CD4-positive, alpha-beta T cell (primary cell): ENCODE results near the gene FBXO4. TPM values are rescaled to one million over a fixed set of nuclear protein-coding genes. Genes with fewer than 3 reads are reported as not detected.

Source experiments
- ATAC-seq: fragments of 200-7000 bp; cut with Tn5 transposase; one replicate; pipeline ENCODE4 v1.10.0; 2022; ENCODE audit warnings: mild to moderate bottlenecking; ENCODE audit not compliant: poor library complexity
- CTCF ChIA-PET: fragments of 350-600 bp; sonication (Branson Sonifier 250); formaldehyde crosslinking; loops from one replicate; lab custom pipeline; 2021; ENCODE audit warnings: antibody characterized with exemption, inconsistent platforms; lab: Charles Lee
- POLR2A ChIA-PET: fragments of 350-600 bp; sonication (Branson Sonifier 250); formaldehyde crosslinking; loops from one replicate; lab custom pipeline; 2021; ENCODE audit warnings: antibody characterized with exemption, inconsistent platforms; lab: Charles Lee
- DNase-seq, 14 experiments: peaks; one replicate each; pipeline ENCODE4 v3.0.0-alpha.2; 2013 to 2020; ENCODE audit warnings: mixed read lengths in 2 of 14
- H3K27ac ChIP-seq, 2 donors: one replicate each; pipeline versions ENCODE4 v1.5.1 to v1.7.0; 2013; ENCODE audit warnings: low read length in 2 of 2, low read depth in 1 of 2, mild to moderate bottlenecking in 1 of 2
- H3K27me3 ChIP-seq, 2 experiments: 1 replicate in 1 of 2; 2 replicates in 1 of 2; pipeline versions ENCODE4 v1.6.1 to v1.7.0; 2013; ENCODE audit warnings: low read length in 2 of 2, control low read depth in 1 of 2, mild to moderate bottlenecking in 1 of 2, moderate library complexity in 1 of 2; ENCODE audit not compliant: insufficient read depth in 2 of 2, control insufficient read depth in 1 of 2
- H3K36me3 ChIP-seq: one replicate; pipeline ENCODE4 v1.6.1; 2013; ENCODE audit warnings: low read length, control low read depth; ENCODE audit not compliant: insufficient read depth
- H3K4me1 ChIP-seq: one replicate; pipeline ENCODE4 v1.6.1; 2013; ENCODE audit warnings: low read length, control low read depth; ENCODE audit not compliant: insufficient read depth
- H3K4me3 ChIP-seq: one replicate; pipeline ENCODE4 v1.5.1; 2013; ENCODE audit warnings: mild to moderate bottlenecking, low read length, moderate library complexity
- H3K9me3 ChIP-seq, 2 experiments: 1 replicate in 1 of 2; 2 replicates in 1 of 2; pipeline versions ENCODE4 v1.6.1 to v1.7.0; 2013; ENCODE audit warnings: low read length in 2 of 2, mild to moderate bottlenecking in 2 of 2, control low read depth in 1 of 2, moderate library complexity in 1 of 2; ENCODE audit not compliant: control insufficient read depth in 1 of 2, insufficient read depth in 1 of 2
- H3K27ac Mint-ChIP-seq: one replicate; pipeline ENCODE4 v1.8.0; 2020; ENCODE audit warnings: mixed read lengths
- H3K27me3 Mint-ChIP-seq: one replicate; pipeline ENCODE4 v1.8.0; 2021; ENCODE audit warnings: mixed read lengths
- H3K36me3 Mint-ChIP-seq: one replicate; pipeline ENCODE4 v1.8.0; 2021; ENCODE audit warnings: low read depth, mixed read lengths
- H3K4me1 Mint-ChIP-seq: one replicate; pipeline ENCODE4 v1.8.0; 2021; ENCODE audit warnings: low read depth, mixed read lengths
- H3K4me3 Mint-ChIP-seq: one replicate; pipeline ENCODE4 v1.8.0; 2020; ENCODE audit warnings: mild to moderate bottlenecking, mixed read lengths
- H3K9me3 Mint-ChIP-seq: one replicate; pipeline ENCODE4 v1.8.0; 2020; ENCODE audit warnings: mixed read lengths
- CTCF ChIP-seq: fragments of 200-600 bp; IDR thresholded peaks from one replicate; pipeline ENCODE4 v1.8.0; 2022; ENCODE audit warnings: antibody characterized with exemption, mild to moderate bottlenecking
- intact Hi-C, 2 experiments: fragments of 100-400 bp; cut with DNase I in 1 of 2; cut with micrococcal nuclease in 1 of 2; formaldehyde crosslinking; loops; one replicate each; pipeline versions ENCODE4 v1.15.1 to v1.9.0; 2023 to 2025; cut with DNase I, micrococcal nuclease
- total RNA-seq, 174 experiments: library from RNA in 2 of 174; stranded (reverse) in 2 of 174; gene quantifications; one replicate each; pipeline ENCODE4 v1.2.3 and lab custom pipeline; 2021 to 2026

The FBXO4 gene
- total RNA-seq, 2 experiments from 2014 or later = 7.0 to 8.1 TPM

GRCh38 chr5:41924526-41924871 is 582 bp upstream of the FBXO4 start:
- H3K36me3 Mint-ChIP-seq = peaks cover 35% of the 10 kb centered on the region
- H3K27me3 ChIP-seq = no peaks in the 10 kb centered on the region
- no peaks in the 10 kb centered on the region for H3K27me3 Mint-ChIP-seq
- ChIA-PET CTCF (interaction anchor here (1.0 to 2.6 kb wide), 8 partner anchors 11 to 1559 kb away, joined by 3 to 22 read pairs (median 6); partner anchors contain the start of genes OXCT1, RIMOC1 and TMEM267), POLR2A (interaction anchor here (0.9 to 3.9 kb wide), 17 partner anchors 8 to 1560 kb away, joined by 3 to 103 read pairs (median 5); partner anchors contain the start of genes HMGCS1, OXCT1, RIMOC1 and TMEM267)
- DNase-seq (peak in 1 of 14 experiments; percentile 2), ATAC-seq (no peak)
- no peaks in the 10 kb centered on the region for H3K9me3 ChIP-seq
- peaks cover 24% of the 10 kb centered on the region for H3K36me3 ChIP-seq
- intact Hi-C loops = loop anchor here (1.0 to 2.0 kb wide), 2 partner anchors 19 to 68 kb away; no protein-coding TSS in a partner anchor
- peaks cover 30% of the 10 kb centered on the region for H3K4me1 Mint-ChIP-seq
- H3K27ac ChIP-seq = peak overlapping the region; percentile 93 to 95
- peak overlapping the region; percentile 81 for H3K4me3 ChIP-seq
- peak overlapping the region; percentile 86 for H3K4me3 Mint-ChIP-seq
- peak overlapping the region; percentile 93 for H3K27ac Mint-ChIP-seq
- H3K4me1 ChIP-seq = peaks cover 20% of the 10 kb centered on the region
- no peak for TF ChIP-seq CTCF
- H3K9me3 Mint-ChIP-seq = no peaks in the 10 kb centered on the region

GRCh38 chr5:41925555-41925951 is 472 bp downstream of the FBXO4 start:
- H3K36me3 ChIP-seq = peaks cover 14% of the 10 kb centered on the region
- intact Hi-C loops = loop anchor here (1.0 to 5.0 kb wide), 6 partner anchors 21 to 1088 kb away; partner anchors contain the start of genes OXCT1 (in 1 of the 2), RIMOC1 (in 1 of the 2) and RPL37 (in 1 of the 2)
- Mint-ChIP-seq H3K9me3 (no peaks in the 10 kb centered on the region), H3K27ac (peak overlapping the region; percentile 93), H3K27me3 (no peaks in the 10 kb centered on the region), H3K4me1 (peaks cover 25% of the 10 kb centered on the region), H3K4me3 (peak overlapping the region; percentile 87), H3K36me3 (peaks cover 33% of the 10 kb centered on the region)
- ChIA-PET POLR2A (interaction anchor here (0.9 to 3.9 kb wide), 20 partner anchors 9 to 1558 kb away, joined by 3 to 103 read pairs (median 4); partner anchors contain the start of genes HMGCS1, OXCT1, RIMOC1 and TMEM267), CTCF (interaction anchor here (0.7 to 2.6 kb wide), 14 partner anchors 9 to 1558 kb away, joined by 3 to 22 read pairs (median 4); partner anchors contain the start of genes OXCT1, RIMOC1 and TMEM267)
- DNase-seq (peak in 3 of 14 experiments; percentile 2 to 30 (median 8)), ATAC-seq (peak; percentile 10)
- H3K4me1 ChIP-seq = peaks cover 20% of the 10 kb centered on the region
- TF ChIP-seq CTCF = no peak
- peak overlapping the region; percentile 93 to 95 for H3K27ac ChIP-seq
- H3K27me3 ChIP-seq = no peaks in the 10 kb centered on the region
- H3K9me3 ChIP-seq = no peaks in the 10 kb centered on the region
- peak overlapping the region; percentile 81 for H3K4me3 ChIP-seq

- Histone ChIP-seq H3K27me3 (no peaks in the 10 kb centered on the region), H3K9me3 (no peaks in the 10 kb centered on the region), H3K27ac (no peak overlapping the region), H3K4me3 (no peak overlapping the region), H3K36me3 (peaks cover 7% of the 10 kb centered on the region), H3K4me1 (peaks cover 20% of the 10 kb centered on the region)
- H3K9me3 Mint-ChIP-seq = no peaks in the 10 kb centered on the region
- intact Hi-C loops = loop anchor here (5.0 kb wide), 2 partner anchors 130 to 1090 kb away; partner anchors contain the start of gene RPL37 (in 1 of the 2)
- peaks cover 25% of the 10 kb centered on the region for H3K4me1 Mint-ChIP-seq
- POLR2A ChIA-PET = interaction anchor here (1.9 to 3.9 kb wide), 2 partner anchors 23 to 57 kb away, joined by 5 to 103 read pairs; partner anchors contain the start of genes OXCT1 and RIMOC1
- H3K36me3 Mint-ChIP-seq = peaks cover 45% of the 10 kb centered on the region
- H3K4me3 Mint-ChIP-seq = no peak overlapping the region
- CTCF ChIA-PET = no interaction called here
- DNase-seq = no peak
- peak overlapping the region; percentile 93 for H3K27ac Mint-ChIP-seq
- H3K27me3 Mint-ChIP-seq = no peaks in the 10 kb centered on the region
- no peak for ATAC-seq
- no peak for TF ChIP-seq CTCF
These were observed 2.5 kb downstream of the FBXO4 start for GRCh38 chr5:41927604-41928003.
